ENCODE data around the gene C2CD2.

The C2CD2 gene

GRCh38 chr21:41835711-41836154 lies 118.1 kb downstream of the C2CD2 start:
- POLR2A ChIA-PET, result no interaction called here
- CTCF ChIA-PET, result interaction anchor here (0.9 kb wide), 1 partner anchor 19 kb away, joined by 4 read pairs; no protein-coding TSS in a partner anchor
- no peak for DNase-seq (ENCODE audit: extremely low spot score)
- TF ChIP-seq, protein P1, sequence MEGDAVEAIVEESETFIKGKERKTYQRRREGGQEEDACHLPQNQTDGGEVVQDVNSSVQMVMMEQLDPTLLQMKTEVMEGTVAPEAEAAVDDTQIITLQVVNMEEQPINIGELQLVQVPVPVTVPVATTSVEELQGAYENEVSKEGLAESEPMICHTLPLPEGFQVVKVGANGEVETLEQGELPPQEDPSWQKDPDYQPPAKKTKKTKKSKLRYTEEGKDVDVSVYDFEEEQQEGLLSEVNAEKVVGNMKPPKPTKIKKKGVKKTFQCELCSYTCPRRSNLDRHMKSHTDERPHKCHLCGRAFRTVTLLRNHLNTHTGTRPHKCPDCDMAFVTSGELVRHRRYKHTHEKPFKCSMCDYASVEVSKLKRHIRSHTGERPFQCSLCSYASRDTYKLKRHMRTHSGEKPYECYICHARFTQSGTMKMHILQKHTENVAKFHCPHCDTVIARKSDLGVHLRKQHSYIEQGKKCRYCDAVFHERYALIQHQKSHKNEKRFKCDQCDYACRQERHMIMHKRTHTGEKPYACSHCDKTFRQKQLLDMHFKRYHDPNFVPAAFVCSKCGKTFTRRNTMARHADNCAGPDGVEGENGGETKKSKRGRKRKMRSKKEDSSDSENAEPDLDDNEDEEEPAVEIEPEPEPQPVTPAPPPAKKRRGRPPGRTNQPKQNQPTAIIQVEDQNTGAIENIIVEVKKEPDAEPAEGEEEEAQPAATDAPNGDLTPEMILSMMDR (IDR thresholded peaks at IDR 0.05; ENCODE audit: control extremely low read depth, extremely low read depth, low read depth, missing control alignments), result no peak

Data from GM10248 (cell line).